Forelimb muscle (tissue), 1 donor: ENCODE data around the gene FHL3. TPM values are rescaled to one million over a fixed set of nuclear protein-coding genes. Genes with fewer than 3 reads are reported as not detected.
"Not testable (repeated sequence)": the region's sequence is repeated elsewhere in the genome, so short reads cannot be mapped to it uniquely, and the experiment has no call there.

Source experiments
- DNase-seq: peaks from one replicate; pipeline ENCODE4 v3.0.0-alpha.2; 2013; ENCODE audit warnings: low read depth
- polyA plus RNA-seq: library from polyadenylated mRNA; unstranded; fragments of 120-200 nt; gene quantifications from one replicate; pipeline ENCODE4 v1.2.1, GENCODE V29; 2013; ENCODE audit not compliant: insufficient read length

Gene FHL3
- polyA plus RNA-seq, 1 donor: 183 TPM

DNA sequence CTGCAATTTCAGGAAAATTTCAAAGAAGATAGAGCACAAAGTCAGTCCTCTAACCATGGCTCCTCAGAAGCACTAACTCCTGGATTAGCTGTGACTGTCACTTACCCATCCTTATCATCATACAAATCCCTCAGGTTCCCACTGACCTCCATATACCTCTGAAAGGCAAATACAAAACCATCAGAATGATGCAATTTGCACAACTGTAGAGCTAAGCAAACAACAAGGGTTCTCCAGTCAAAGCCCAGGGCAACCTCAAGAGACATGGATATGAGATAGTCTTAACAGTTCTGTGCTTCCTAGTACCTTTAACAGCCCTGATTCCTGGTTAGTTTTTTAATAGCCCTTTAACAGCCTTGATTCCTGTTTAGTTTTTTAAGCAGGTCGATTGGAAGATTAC, 17.6 kb downstream of the FHL3 start:
- DNase-seq: no peak

GRCh38 chr1:37983546-37983945, 21.8 kb downstream of the FHL3 start:
- no peak for DNase-seq

DNA sequence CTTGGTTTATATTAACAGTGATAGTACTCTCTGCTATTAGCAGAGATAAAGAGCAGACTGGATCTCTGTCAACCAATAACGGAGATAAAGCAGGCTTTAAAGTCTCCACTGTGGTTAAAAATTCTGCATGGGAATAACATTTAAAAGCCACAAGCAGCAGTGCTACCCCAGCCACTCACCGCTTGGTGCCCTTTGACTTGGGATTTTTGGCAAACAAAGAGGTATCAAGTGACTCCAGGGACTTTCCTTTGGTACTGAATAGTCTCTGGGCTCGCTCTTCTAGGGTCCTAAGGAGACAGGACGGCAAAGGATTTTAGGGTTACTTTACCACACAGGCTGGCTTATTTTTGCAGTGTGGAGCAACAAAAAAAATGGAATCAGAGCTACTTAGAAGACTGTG, 26.8 kb downstream of the FHL3 start:
- DNase-seq: no peak

DNA sequence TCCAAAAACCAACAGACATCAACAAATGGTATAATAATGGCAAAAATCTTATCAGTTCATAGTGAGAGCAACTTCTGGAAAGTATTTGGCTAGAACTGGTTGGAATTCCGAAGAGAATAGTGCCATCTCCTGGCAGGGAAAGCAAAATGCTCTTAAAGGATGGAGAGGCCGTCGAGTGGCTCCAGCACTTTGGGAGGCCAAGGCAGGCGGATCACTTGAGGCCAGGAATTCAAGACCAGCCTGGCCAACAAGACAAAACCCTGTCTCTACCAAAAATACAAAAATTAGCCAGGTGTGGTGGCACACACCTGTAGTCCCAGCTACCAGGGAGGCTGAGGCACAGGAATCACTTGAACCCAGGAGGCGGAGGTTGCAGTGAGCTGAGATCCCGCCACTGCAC, 30.2 kb downstream of the FHL3 start:
- DNase-seq: not testable (repeated sequence)

DNA sequence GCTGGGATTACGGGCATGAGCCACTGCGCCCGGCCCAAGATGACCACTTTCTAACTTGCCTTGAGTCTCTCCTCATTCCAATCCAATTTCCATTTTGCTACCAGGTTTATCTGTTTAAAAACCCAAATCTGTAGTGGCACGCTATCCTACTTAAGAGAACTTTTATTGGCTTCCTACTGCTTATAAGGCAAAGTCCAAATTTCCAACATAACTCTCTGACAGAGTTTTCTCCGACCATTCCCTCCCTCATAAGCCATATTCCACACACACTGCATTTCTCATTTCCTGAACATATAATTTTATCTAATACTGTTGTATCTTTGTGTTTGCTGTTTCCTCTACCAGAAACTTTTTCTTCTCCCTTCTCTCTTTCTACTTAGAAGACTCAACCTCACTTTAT, 30.7 kb downstream of the FHL3 start:
- DNase-seq: no peak

- not testable (repeated sequence) for DNase-seq
These were observed 31.6 kb downstream of the FHL3 start for GRCh38 chr1:37973684-37974083.

DNA sequence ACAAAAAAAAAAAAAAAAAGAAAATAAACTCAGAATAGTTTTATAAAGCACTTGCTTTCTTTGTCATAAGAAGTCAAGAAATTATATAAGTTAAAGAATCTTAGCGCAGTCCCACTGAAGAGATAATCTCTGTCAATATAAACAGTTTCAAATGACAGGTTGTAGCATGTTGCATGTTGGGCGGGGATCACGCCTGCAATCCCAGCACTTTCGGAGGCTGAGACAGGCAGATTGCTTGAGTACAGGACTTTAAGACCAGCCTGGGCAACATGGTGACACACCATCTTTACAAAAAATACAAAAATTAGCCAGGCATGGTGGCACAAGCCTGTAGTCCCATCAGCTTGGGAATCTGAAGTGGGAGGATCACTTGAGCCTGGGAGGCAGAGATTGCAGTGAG, 40.0 kb downstream of the FHL3 start:
- no peak for DNase-seq

GRCh38 chr1:37964106-37964505, 41.2 kb downstream of the FHL3 start:
- not testable (repeated sequence) for DNase-seq

- DNase-seq: no peak
These were observed 46.6 kb downstream of the FHL3 start for GRCh38 chr1:37958690-37959089.

GRCh38 chr1:37955685-37956084, 49.6 kb downstream of the FHL3 start:
- no peak for DNase-seq

DNA sequence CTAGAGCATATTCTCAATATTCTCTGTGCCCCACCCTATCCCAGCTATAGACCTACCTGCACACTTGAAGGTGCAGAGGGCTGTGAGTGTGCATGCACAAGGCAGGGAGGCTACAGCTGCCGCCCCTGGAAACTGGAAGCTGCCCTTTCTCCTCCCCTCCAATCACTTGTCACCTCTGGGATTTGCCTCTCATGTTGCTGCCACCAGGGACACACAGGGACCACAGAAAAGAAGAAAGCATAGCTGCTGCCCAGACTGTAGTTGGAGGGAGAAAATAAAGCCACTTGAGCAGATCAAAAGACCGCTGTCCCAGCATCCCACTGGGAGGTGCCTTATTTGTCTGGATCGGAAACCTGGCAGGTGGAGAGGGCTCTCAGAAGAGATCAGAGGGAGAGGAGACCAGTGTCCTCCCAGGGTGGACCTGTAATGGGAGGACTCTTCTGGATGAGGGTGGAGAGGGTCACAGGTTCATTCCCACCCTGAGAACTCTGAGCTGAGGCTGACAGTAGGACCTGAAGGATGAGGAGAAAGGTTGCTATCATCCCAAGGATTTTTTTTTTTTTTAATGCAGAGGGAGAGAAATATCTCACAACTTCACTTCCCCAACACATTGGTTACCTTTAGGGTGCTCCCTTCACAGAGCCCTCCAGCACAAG, 50.9 kb downstream of the FHL3 start:
- DNase-seq: no peak

GRCh38 chr1:37952738-37953137, 52.6 kb downstream of the FHL3 start:
- no peak for DNase-seq

GRCh38 chr1:37951783-37952624, 53.3 kb downstream of the FHL3 start:
- DNase-seq: no peak

GRCh38 chr1:37951041-37951782, 54.1 kb downstream of the FHL3 start:
- no peak for DNase-seq

DNA sequence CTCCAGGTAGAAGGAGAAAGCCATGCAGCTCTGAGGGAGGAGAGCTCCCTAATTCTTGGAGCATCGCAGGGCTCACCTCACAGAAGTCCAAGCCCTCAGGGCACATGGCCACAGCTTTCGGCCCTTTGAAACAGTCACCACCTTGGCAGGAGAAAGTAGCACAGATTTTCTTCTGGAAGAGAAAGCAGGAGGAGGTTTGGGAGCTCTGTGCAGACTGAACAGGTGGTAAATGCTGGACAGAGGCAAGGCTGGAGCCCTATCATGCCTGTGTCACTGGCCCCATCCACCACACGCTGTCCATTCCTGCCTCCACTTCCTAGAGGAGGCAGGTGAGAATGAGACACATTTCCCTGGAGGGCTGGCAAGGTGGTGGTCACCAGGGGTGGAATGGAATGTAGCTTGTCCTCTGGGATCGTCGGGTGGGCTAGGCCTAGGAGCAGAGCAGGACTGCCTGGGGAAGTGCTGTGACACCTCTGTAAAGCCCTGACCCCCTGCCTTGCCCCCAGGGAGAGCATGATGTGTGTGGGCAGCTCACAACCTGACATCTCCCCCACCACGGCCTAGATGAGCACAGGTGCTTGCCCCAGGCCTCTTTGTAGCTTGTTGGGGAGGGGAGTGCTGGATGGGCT, 55.7 kb downstream of the FHL3 start:
- DNase-seq: no peak

- no peak for DNase-seq
These were observed 56.5 kb downstream of the FHL3 start for GRCh38 chr1:37948841-37949240.

DNA sequence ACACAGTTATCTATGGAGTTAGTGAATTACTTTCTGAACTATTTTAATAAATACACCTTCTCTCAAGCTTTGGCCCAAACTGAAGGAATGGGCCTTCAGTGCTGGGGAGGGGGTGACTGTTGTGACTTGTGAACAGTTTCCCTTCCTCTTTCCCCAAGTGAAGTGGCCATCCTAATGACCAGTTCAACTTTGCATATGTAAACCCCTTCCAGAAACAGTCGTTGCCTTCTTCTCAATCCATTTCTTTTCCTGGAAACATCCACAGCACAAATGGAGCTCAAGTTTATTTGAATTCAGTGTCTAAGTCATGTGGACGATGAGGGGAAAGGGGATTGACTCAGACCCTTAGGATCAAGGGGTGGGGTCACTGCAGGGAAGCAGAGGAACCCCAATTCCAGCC, 57.1 kb downstream of the FHL3 start:
- no peak for DNase-seq

DNA sequence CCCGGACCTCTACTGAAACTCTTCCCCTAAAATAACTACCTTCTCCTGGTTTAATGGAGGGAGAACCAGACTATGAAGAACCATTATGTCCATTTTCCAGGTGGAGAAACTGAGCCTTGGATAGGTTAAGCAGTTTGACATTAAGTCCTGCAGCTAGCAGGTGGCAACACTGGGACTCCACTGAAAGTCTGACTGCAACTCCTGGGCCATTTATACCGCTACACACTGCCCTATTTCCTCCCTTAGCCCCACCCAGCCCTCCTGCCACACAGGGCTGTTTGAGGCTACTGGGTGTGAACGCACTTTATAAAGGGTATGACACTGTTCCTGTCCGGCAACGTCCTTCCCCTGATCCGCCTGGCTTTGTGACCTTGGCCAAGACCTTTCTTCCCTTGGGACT, 58.0 kb downstream of the FHL3 start:
- no peak for DNase-seq
